HepG2 (cell line): ENCODE data around the gene INTS15. TPM values are rescaled to one million over a fixed set of nuclear protein-coding genes. Genes with fewer than 3 reads are reported as not detected.
A peak's percentile ranks its signal among the peaks of the same experiment; 100 is the strongest.

ENCODE experiments used
- ARID4A ChIP-seq: sonication (generic); formaldehyde crosslinking; IDR thresholded peaks from 2 replicates; pipeline ENCODE4 v1.5.0; 2020; ENCODE audit warnings: mild to moderate bottlenecking, missing genetic modification reagents, borderline replicate concordance
- ATF4 ChIP-seq, 2 experiments: fragments of 450-650 bp in 1 of 2; sonication (generic) in 1 of 2; formaldehyde crosslinking; IDR thresholded peaks; 2 replicates each; pipeline versions ENCODE4 v1.5.0 to v1.8.0; 2020 to 2022; ENCODE audit warnings: mild to moderate bottlenecking in 1 of 2, missing genetic modification reagents in 1 of 2
- BRF2 ChIP-seq: sonication (generic); formaldehyde crosslinking; IDR thresholded peaks from 2 replicates; pipeline ENCODE4 v1.8.1; 2022; ENCODE audit warnings: mild to moderate bottlenecking, missing genetic modification reagents
- DR1 ChIP-seq: sonication (generic); formaldehyde crosslinking; IDR thresholded peaks from 2 replicates; pipeline ENCODE4 v1.8.0; 2021; ENCODE audit warnings: mild to moderate bottlenecking, missing genetic modification reagents, inconsistent platforms
- FOXO1 ChIP-seq: sonication (generic); formaldehyde crosslinking; IDR thresholded peaks from 2 replicates; pipeline ENCODE4 v1.4.0; 2020; ENCODE audit warnings: missing genetic modification reagents
- HMG20B ChIP-seq: conservative IDR thresholded peaks from 2 replicates; pipeline ENCODE4 v1.6.1; 2016; ENCODE audit warnings: missing genetic modification reagents, missing compliant biosample characterization
- HMGA1 ChIP-seq: sonication (generic); formaldehyde crosslinking; conservative IDR thresholded peaks from 2 replicates; pipeline ENCODE4 v1.4.0; 2020; ENCODE audit warnings: missing genetic modification reagents
- KAT8 ChIP-seq: IDR thresholded peaks from 2 replicates; pipeline ENCODE4 v1.6.1; 2016; ENCODE audit warnings: missing genetic modification reagents, missing compliant biosample characterization
- MXI1 ChIP-seq: IDR thresholded peaks from 3 replicates; pipeline ENCODE4 v1.6.1; 2012; ENCODE audit warnings: low read depth, low read length, inconsistent platforms, borderline replicate concordance
- NKX3-1 ChIP-seq: sonication (generic); formaldehyde crosslinking; IDR thresholded peaks from 2 replicates; pipeline ENCODE4 v1.5.0; 2020; ENCODE audit warnings: missing genetic modification reagents
- PAXIP1 ChIP-seq: sonication (generic); formaldehyde crosslinking; conservative IDR thresholded peaks from 2 replicates; pipeline ENCODE4 v1.4.0; 2020; ENCODE audit warnings: mild to moderate bottlenecking, missing genetic modification reagents, moderate library complexity
- ZNF460 ChIP-seq: sonication (generic); formaldehyde crosslinking; IDR thresholded peaks from 2 replicates; pipeline ENCODE4 v1.5.1; 2020; ENCODE audit warnings: missing genetic modification reagents, mild to moderate bottlenecking, borderline replicate concordance
- ZNF550 ChIP-seq: sonication (generic); formaldehyde crosslinking; IDR thresholded peaks from 2 replicates; pipeline ENCODE4 v1.4.0; 2020; ENCODE audit warnings: mild to moderate bottlenecking, missing genetic modification reagents, borderline replicate concordance
- ZNF563 ChIP-seq: sonication (generic); formaldehyde crosslinking; IDR thresholded peaks from 2 replicates; pipeline ENCODE4 v1.8.0; 2022; ENCODE audit warnings: mild to moderate bottlenecking, moderate library complexity, missing genetic modification reagents
- polyA plus RNA-seq, 8 experiments: library from polyadenylated mRNA; depleted of rRNA in 3 of 8; stranded (reverse) in 7 of 8; unstranded in 1 of 8; fragments of >200 nt; fragmentation: Illumina TruSeq in 4 of 8; extraction: Trizol in 4 of 8; gene quantifications; 2 replicates each; pipeline versions ENCODE4 v1.2.1 to v1.2.3, GENCODE V29; 2011 to 2016; ENCODE audit warnings: low read depth in 4 of 8, missing spikeins in 1 of 8, mixed read lengths in 1 of 8; ENCODE audit not compliant: insufficient read depth in 1 of 8
- total RNA-seq, 5 experiments: library from RNA; depleted of rRNA; stranded (reverse); fragments of >200 nt; fragmentation: Illumina TruSeq; extraction: Trizol; gene quantifications; 2 replicates each; pipeline ENCODE4 v1.2.3, GENCODE V29; 2016; ENCODE audit warnings: low read depth in 1 of 5
- TF ChIP-seq, protein P1 (sequence below): sonication (generic); formaldehyde crosslinking; IDR thresholded peaks from 2 replicates; pipeline ENCODE4 v1.5.0; 2020; ENCODE audit warnings: mild to moderate bottlenecking, missing genetic modification reagents, borderline replicate concordance
- TF ChIP-seq, protein P2 (sequence below): IDR thresholded peaks from 2 replicates; pipeline ENCODE4 v1.6.1; 2012; ENCODE audit warnings: inconsistent platforms
- TF ChIP-seq, protein P3 (sequence below): IDR thresholded peaks from 2 replicates; pipeline ENCODE4 v1.6.1; 2016; ENCODE audit warnings: mild to moderate bottlenecking, missing biosample characterization, missing genetic modification reagents

Gene INTS15
- total and polyA plus RNA-seq, 2 of the 13 experiments (the other 11 are each of a cell fraction or from before 2014, with no cell fraction given): 16.3 to 25.7 TPM

- TF ChIP-seq PAXIP1 (CRISPR knock-in tag) (peak; percentile 50), ARID4A (CRISPR knock-in tag) (peak; percentile 26; the same call in 1 of the 2 replicates), KAT8 (no peak), ZNF563 (CRISPR knock-in tag) (no peak), ZNF460 (CRISPR knock-in tag) (no peak), BRF2 (CRISPR knock-in tag) (no peak), DR1 (no peak), NKX3-1 (CRISPR knock-in tag) (no peak), HMGA1 (CRISPR knock-in tag) (no peak), FOXO1 (CRISPR knock-in tag) (peak; percentile 7; the same call in 1 of the 2 replicates), ZNF550 (CRISPR knock-in tag) (no peak), ATF4 (CRISPR knock-in tag; IDR thresholded peaks at IDR 0.05) (no peak), HMG20B (CRISPR knock-in tag) (no peak), MXI1 (peak; percentile 33; the same call in 1 of the 3 replicates)
- TF ChIP-seq, protein P1, sequence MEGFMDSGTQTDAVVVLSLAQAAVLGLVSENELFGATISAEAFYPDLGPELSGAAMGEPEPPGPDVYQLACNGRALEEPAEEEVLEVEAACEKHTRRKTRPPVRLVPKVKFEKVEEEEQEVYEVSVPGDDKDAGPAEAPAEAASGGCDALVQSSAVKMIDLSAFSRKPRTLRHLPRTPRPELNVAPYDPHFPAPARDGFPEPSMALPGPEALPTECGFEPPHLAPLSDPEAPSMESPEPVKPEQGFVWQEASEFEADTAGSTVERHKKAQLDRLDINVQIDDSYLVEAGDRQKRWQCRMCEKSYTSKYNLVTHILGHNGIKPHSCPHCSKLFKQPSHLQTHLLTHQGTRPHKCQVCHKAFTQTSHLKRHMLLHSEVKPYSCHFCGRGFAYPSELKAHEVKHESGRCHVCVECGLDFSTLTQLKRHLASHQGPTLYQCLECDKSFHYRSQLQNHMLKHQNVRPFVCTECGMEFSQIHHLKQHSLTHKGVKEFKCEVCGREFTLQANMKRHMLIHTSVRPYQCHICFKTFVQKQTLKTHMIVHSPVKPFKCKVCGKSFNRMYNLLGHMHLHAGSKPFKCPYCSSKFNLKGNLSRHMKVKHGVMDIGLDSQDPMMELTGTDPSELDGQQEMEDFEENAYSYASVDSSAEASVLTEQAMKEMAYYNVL (CRISPR knock-in tag): no peak
- TF ChIP-seq, protein P2, sequence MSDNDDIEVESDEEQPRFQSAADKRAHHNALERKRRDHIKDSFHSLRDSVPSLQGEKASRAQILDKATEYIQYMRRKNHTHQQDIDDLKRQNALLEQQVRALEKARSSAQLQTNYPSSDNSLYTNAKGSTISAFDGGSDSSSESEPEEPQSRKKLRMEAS: 0 out of 2 replicates have a peak, but pooled peaks have one; percentile 22
- TF ChIP-seq, protein P3, sequence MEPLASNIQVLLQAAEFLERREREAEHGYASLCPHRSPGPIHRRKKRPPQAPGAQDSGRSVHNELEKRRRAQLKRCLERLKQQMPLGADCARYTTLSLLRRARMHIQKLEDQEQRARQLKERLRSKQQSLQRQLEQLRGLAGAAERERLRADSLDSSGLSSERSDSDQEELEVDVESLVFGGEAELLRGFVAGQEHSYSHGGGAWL (CRISPR knock-in tag): no peak
Measured at GRCh38 chr7:6588566-6588965, 1.3 kb upstream of the INTS15 start (continued).
